GM12873 (cell line): ENCODE data around the gene MBNL1.

Experiments
- CTCF ChIP-seq: IDR thresholded peaks from 2 replicates; pipeline ENCODE4 v1.5.1; 2012; ENCODE audit warnings: low read depth, mild to moderate bottlenecking, moderate library complexity, low read length, control low read depth; ENCODE audit not compliant: insufficient read depth; ENCODE audit errors: missing control alignments

Gene MBNL1

GRCh38 chr3:152269831-152270734, 1.4 kb downstream of the MBNL1 start:
- TF ChIP-seq CTCF, result no peak

- TF ChIP-seq CTCF, result no peak
Measured at GRCh38 chr3:152270937-152271336, 2.2 kb downstream of the MBNL1 start.

GRCh38 chr3:152271501-152272236, 2.9 kb downstream of the MBNL1 start:
- no peak for TF ChIP-seq CTCF

GRCh38 chr3:152272771-152273242, 4.1 kb downstream of the MBNL1 start:
- no peak for TF ChIP-seq CTCF

GRCh38 chr3:152276681-152277080, 8.0 kb downstream of the MBNL1 start:
- TF ChIP-seq CTCF, result no peak

- no peak for TF ChIP-seq CTCF
Measured at GRCh38 chr3:152277198-152277597, 8.5 kb downstream of the MBNL1 start.

- TF ChIP-seq CTCF, result no peak
Measured at GRCh38 chr3:152278756-152279427, 10.2 kb downstream of the MBNL1 start.
